Measurements from ENCODE around the gene TPSB2. TPM values are rescaled to one million over a fixed set of nuclear protein-coding genes. Genes with fewer than 3 reads are reported as not detected.

Gene TPSB2
- total RNA-seq, 1 experiment from 2014 or later: not detected

- Histone ChIP-seq H3K79me2 (ENCODE audit: insufficient read depth, low read length) (no peaks in the 10 kb centered on the region), H3K9ac (ENCODE audit: low read length) (no peak overlapping the region), H3K36me3 (ENCODE audit: control insufficient read depth in 1 of 2, insufficient read depth in 2 of 2, low read length in 2 of 2) (no peaks in the 10 kb centered on the region), H3K27me3 (ENCODE audit: insufficient read depth, low read length) (no peaks in the 10 kb centered on the region), H2AFZ (ENCODE audit: low read depth, low read length, poor library complexity, severe bottlenecking) (no peak overlapping the region), H3K27ac (ENCODE audit: low read depth, low read length) (no peak overlapping the region), H3K4me1 (ENCODE audit: control insufficient read depth in 1 of 2, insufficient read depth in 2 of 2, low read length in 2 of 2) (peaks cover 22 to 49% of the 10 kb centered on the region in 2 experiments), H3K4me2 (ENCODE audit: low read length) (no peak overlapping the region), H3K4me3 (replicated peaks in 1 of 2; ENCODE audit: low read depth in 1 of 2, low read length in 2 of 2) (no peak overlapping the region), H3K9me3 (ENCODE audit: control insufficient read depth in 1 of 2, insufficient read depth in 1 of 2, low read depth in 1 of 2, low read length in 2 of 2) (no peaks in the 10 kb centered on the region), H4K20me1 (ENCODE audit: insufficient read depth) (no peaks in the 10 kb centered on the region), H3K9me2 (ENCODE audit: insufficient read depth) (no peaks in the 10 kb centered on the region)
- no peak for TF ChIP-seq RAD21 (IDR thresholded peaks at IDR 0.05; ENCODE audit: low read depth)
- no peak for TF ChIP-seq SP1 (IDR thresholded peaks at IDR 0.05; ENCODE audit: low read depth)
- TF ChIP-seq CTCF (IDR thresholded peaks at IDR 0.05 in 2 of 3, conservative IDR thresholded peaks at IDR 0.05 in 1 of 3; ENCODE audit: borderline replicate concordance in 1 of 3, insufficient read depth in 1 of 3, low read depth in 2 of 3, low read length in 2 of 3): no peak
- TF ChIP-seq, protein P1, sequence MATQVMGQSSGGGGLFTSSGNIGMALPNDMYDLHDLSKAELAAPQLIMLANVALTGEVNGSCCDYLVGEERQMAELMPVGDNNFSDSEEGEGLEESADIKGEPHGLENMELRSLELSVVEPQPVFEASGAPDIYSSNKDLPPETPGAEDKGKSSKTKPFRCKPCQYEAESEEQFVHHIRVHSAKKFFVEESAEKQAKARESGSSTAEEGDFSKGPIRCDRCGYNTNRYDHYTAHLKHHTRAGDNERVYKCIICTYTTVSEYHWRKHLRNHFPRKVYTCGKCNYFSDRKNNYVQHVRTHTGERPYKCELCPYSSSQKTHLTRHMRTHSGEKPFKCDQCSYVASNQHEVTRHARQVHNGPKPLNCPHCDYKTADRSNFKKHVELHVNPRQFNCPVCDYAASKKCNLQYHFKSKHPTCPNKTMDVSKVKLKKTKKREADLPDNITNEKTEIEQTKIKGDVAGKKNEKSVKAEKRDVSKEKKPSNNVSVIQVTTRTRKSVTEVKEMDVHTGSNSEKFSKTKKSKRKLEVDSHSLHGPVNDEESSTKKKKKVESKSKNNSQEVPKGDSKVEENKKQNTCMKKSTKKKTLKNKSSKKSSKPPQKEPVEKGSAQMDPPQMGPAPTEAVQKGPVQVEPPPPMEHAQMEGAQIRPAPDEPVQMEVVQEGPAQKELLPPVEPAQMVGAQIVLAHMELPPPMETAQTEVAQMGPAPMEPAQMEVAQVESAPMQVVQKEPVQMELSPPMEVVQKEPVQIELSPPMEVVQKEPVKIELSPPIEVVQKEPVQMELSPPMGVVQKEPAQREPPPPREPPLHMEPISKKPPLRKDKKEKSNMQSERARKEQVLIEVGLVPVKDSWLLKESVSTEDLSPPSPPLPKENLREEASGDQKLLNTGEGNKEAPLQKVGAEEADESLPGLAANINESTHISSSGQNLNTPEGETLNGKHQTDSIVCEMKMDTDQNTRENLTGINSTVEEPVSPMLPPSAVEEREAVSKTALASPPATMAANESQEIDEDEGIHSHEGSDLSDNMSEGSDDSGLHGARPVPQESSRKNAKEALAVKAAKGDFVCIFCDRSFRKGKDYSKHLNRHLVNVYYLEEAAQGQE (IDR thresholded peaks at IDR 0.05; ENCODE audit: low read depth): no peak
- TF ChIP-seq SIN3A (IDR thresholded peaks at IDR 0.05; ENCODE audit: low read depth): no peak
- no peak for TF ChIP-seq SRF (IDR thresholded peaks at IDR 0.05; ENCODE audit: low read depth)
- TF ChIP-seq TCF7L2 (IDR thresholded peaks at IDR 0.05; ENCODE audit: borderline replicate concordance, extremely low read depth, insufficient read depth, insufficient read length): no peak
- TF ChIP-seq EZH2 (IDR thresholded peaks at IDR 0.05): no peak
- no peak for TF ChIP-seq JUND (IDR thresholded peaks at IDR 0.05)
- TF ChIP-seq, protein P2, sequence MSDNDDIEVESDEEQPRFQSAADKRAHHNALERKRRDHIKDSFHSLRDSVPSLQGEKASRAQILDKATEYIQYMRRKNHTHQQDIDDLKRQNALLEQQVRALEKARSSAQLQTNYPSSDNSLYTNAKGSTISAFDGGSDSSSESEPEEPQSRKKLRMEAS (IDR thresholded peaks at IDR 0.05): no peak
- no peak for TF ChIP-seq FOSL1 (IDR thresholded peaks at IDR 0.05; ENCODE audit: low read depth)
- no peak for TF ChIP-seq ATF3 (IDR thresholded peaks at IDR 0.05)
- TF ChIP-seq CEBPB (IDR thresholded peaks at IDR 0.05; ENCODE audit: low read depth): no peak
- intact Hi-C loops (cut with micrococcal nuclease): no loop called here
- RAD21 ChIA-PET (ENCODE audit: low non-redundant PET in 1 of 2, low total read pairs in 2 of 2, uncharacterized antibody in 2 of 2, unreplicated experiment in 2 of 2): no interaction called here
- POLR2A ChIA-PET: no interaction called here
- ATAC-seq (no peak), DNase-seq (ENCODE audit: low read depth, low spot score) (no peak)
- no TSS peak for BruUV-seq (replicated peaks)
- CTCF ChIA-PET: no interaction called here
Observed at GRCh38 chr16:1196494-1196893, 33.5 kb downstream of the TPSB2 start.
